GM12878 (cell line): ENCODE results near the gene B4GALT3. TPM values are rescaled to one million over a fixed set of nuclear protein-coding genes. Genes with fewer than 3 reads are reported as not detected.
A peak's percentile ranks its signal among the peaks of the same experiment; 100 is the strongest.

Source experiments
- CBFB ChIP-seq: IDR thresholded peaks from 2 replicates; pipeline ENCODE4 v1.6.1; 2016; ENCODE audit warnings: antibody characterized with exemption, low read depth
- CEBPB ChIP-seq, 2 experiments: fragments of 150-350 bp in 1 of 2; IDR thresholded peaks; 2 replicates each; pipeline ENCODE4 v1.6.1; 2012 to 2014; ENCODE audit warnings: low read depth in 2 of 2, low read length in 2 of 2, borderline replicate concordance in 1 of 2, inconsistent platforms in 1 of 2
- FOXM1 ChIP-seq: IDR thresholded peaks from 2 replicates; pipeline ENCODE4 v1.6.1; 2012; ENCODE audit warnings: low read depth, mild to moderate bottlenecking, inconsistent platforms, low read length, moderate library complexity
- HDAC2 ChIP-seq: fragments of 200-600 bp; sonication (generic); IDR thresholded peaks from 2 replicates; pipeline ENCODE4 v1.6.1; 2017
- IRF4 ChIP-seq: IDR thresholded peaks from 2 replicates; pipeline ENCODE4 v1.6.1; 2011; ENCODE audit warnings: low read depth, low read length
- MEF2A ChIP-seq: IDR thresholded peaks from 2 replicates; pipeline ENCODE4 v1.6.1; 2011; ENCODE audit warnings: low read depth, mild to moderate bottlenecking, low read length, moderate library complexity; ENCODE audit not compliant: insufficient read depth
- MTA2 ChIP-seq: fragments of 450-650 bp; IDR thresholded peaks from 2 replicates; pipeline ENCODE4 v1.6.1; 2016; ENCODE audit warnings: low read depth, mild to moderate bottlenecking, moderate library complexity
- NFXL1 ChIP-seq: fragments of 450-650 bp; IDR thresholded peaks from 2 replicates; pipeline ENCODE4 v1.6.1; 2017; ENCODE audit warnings: antibody characterized with exemption, mild to moderate bottlenecking, borderline replicate concordance
- NFYB ChIP-seq: IDR thresholded peaks from 2 replicates; pipeline ENCODE4 v1.6.1; 2011; ENCODE audit warnings: low read depth, mild to moderate bottlenecking, low read length, improper control_type of control experiment, moderate library complexity; ENCODE audit not compliant: insufficient read depth
- NR2C1 ChIP-seq: fragments of 450-650 bp; IDR thresholded peaks from 2 replicates; pipeline ENCODE4 v1.6.1; 2017; ENCODE audit warnings: antibody characterized with exemption, mild to moderate bottlenecking, moderate library complexity
- PBX3 ChIP-seq: IDR thresholded peaks from 2 replicates; pipeline ENCODE4 v1.6.1; 2011; ENCODE audit warnings: mild to moderate bottlenecking, low read depth, low read length, moderate library complexity; ENCODE audit not compliant: insufficient replicate concordance
- SMAD1 ChIP-seq: fragments of 450-650 bp; IDR thresholded peaks from 2 replicates; pipeline ENCODE4 v1.6.1; 2018; ENCODE audit warnings: mild to moderate bottlenecking, low read depth; ENCODE audit not compliant: partially characterized antibody
- SMC3 ChIP-seq: IDR thresholded peaks from 2 replicates; pipeline ENCODE4 v1.6.1; 2011; ENCODE audit warnings: low read length, improper control_type of control experiment, borderline replicate concordance
- STAT1 ChIP-seq: fragments of 450-650 bp; conservative IDR thresholded peaks from 2 replicates; pipeline ENCODE4 v1.6.1; 2014; ENCODE audit warnings: antibody characterized with exemption, mild to moderate bottlenecking
- SUPT20H ChIP-seq: IDR thresholded peaks from 2 replicates; pipeline ENCODE4 v1.6.1; 2011; ENCODE audit warnings: low read depth, mild to moderate bottlenecking, low read length, moderate library complexity, borderline replicate concordance; ENCODE audit not compliant: control insufficient read depth
- TARDBP ChIP-seq: IDR thresholded peaks from 2 replicates; pipeline ENCODE4 v1.6.1; 2016; ENCODE audit warnings: borderline replicate concordance
- WRNIP1 ChIP-seq: IDR thresholded peaks from 2 replicates; pipeline ENCODE4 v1.6.1; 2011; ENCODE audit warnings: low read depth, low read length, improper control_type of control experiment, borderline replicate concordance
- polyA plus RNA-seq, 11 experiments: library from polyadenylated mRNA; depleted of rRNA in 4 of 11; unstranded in 6 of 11; stranded (reverse) in 5 of 11; fragments of >200 nt; fragmentation: Nextera tagmentation in 4 of 11; fragmentation: Illumina TruSeq in 1 of 11; extraction: Ambion mirVana in 4 of 11; extraction: Trizol in 1 of 11; gene quantifications; 1 replicate in 1 of 11; 2 replicates in 10 of 11; pipeline versions ENCODE4 v1.2.1 to v1.2.3, GENCODE V29; 2011 to 2016; ENCODE audit warnings: inconsistent platforms in 2 of 11, missing spikeins in 2 of 11, low read depth in 1 of 11
- total RNA-seq, 4 experiments: library from RNA; depleted of rRNA in 3 of 4; stranded (reverse); fragments of >200 nt in 3 of 4; fragmentation: Illumina TruSeq in 1 of 4; extraction: Trizol in 1 of 4; gene quantifications; 2 replicates each; pipeline versions ENCODE4 v1.2.1 to v1.2.3, GENCODE V29; 2013 to 2021
- TF ChIP-seq, protein P1 (sequence below): fragments of 450-650 bp; IDR thresholded peaks from 2 replicates; pipeline ENCODE4 v1.6.1; 2018; ENCODE audit warnings: mild to moderate bottlenecking, low read depth, moderate library complexity; ENCODE audit not compliant: partially characterized antibody
- TF ChIP-seq, protein P2 (sequence below): IDR thresholded peaks from 2 replicates; pipeline ENCODE4 v1.6.1; 2011; ENCODE audit warnings: low read depth, low read length, improper control_type of control experiment, borderline replicate concordance

The B4GALT3 gene
- total and polyA plus RNA-seq, 10 of the 15 experiments (the other 5 are each of a cell fraction or from before 2014, with no cell fraction given), result 27.1 to 58.9 (median 42.6) TPM

- TF ChIP-seq, protein P1, sequence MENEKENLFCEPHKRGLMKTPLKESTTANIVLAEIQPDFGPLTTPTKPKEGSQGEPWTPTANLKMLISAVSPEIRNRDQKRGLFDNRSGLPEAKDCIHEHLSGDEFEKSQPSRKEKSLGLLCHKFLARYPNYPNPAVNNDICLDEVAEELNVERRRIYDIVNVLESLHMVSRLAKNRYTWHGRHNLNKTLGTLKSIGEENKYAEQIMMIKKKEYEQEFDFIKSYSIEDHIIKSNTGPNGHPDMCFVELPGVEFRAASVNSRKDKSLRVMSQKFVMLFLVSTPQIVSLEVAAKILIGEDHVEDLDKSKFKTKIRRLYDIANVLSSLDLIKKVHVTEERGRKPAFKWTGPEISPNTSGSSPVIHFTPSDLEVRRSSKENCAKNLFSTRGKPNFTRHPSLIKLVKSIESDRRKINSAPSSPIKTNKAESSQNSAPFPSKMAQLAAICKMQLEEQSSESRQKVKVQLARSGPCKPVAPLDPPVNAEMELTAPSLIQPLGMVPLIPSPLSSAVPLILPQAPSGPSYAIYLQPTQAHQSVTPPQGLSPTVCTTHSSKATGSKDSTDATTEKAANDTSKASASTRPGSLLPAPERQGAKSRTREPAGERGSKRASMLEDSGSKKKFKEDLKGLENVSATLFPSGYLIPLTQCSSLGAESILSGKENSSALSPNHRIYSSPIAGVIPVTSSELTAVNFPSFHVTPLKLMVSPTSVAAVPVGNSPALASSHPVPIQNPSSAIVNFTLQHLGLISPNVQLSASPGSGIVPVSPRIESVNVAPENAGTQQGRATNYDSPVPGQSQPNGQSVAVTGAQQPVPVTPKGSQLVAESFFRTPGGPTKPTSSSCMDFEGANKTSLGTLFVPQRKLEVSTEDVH, result no peak
- TF ChIP-seq STAT1, result no peak
- TF ChIP-seq CBFB, result 0 out of 2 replicates have a peak, but pooled peaks have one; percentile 53
- TF ChIP-seq, protein P2, sequence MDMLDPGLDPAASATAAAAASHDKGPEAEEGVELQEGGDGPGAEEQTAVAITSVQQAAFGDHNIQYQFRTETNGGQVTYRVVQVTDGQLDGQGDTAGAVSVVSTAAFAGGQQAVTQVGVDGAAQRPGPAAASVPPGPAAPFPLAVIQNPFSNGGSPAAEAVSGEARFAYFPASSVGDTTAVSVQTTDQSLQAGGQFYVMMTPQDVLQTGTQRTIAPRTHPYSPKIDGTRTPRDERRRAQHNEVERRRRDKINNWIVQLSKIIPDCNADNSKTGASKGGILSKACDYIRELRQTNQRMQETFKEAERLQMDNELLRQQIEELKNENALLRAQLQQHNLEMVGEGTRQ, result no peak
- no peak for TF ChIP-seq TARDBP
- TF ChIP-seq MTA2, result no peak
- no peak for TF ChIP-seq FOXM1
- TF ChIP-seq NFXL1, result no peak
- no peak for TF ChIP-seq CEBPB (IDR thresholded peaks at IDR 0.05; ENCODE audit: borderline replicate concordance in 1 of 2, low read depth in 2 of 2, low read length in 2 of 2)
- no peak for TF ChIP-seq HDAC2
- TF ChIP-seq PBX3, result no peak
- peak; percentile 49 for TF ChIP-seq NR2C1
- no peak for TF ChIP-seq SMAD1
- TF ChIP-seq MEF2A, result no peak
- no peak for TF ChIP-seq IRF4
- no peak for TF ChIP-seq WRNIP1
- peak; percentile 85 for TF ChIP-seq NFYB
- no peak for TF ChIP-seq SUPT20H
- no peak for TF ChIP-seq SMC3
These were observed 18.0 kb downstream of the B4GALT3 start, which contains the start of gene USP21 (continued) for GRCh38 chr1:161159087-161159912.
